Effector memory CD8-positive, alpha-beta T cell (primary cell): ENCODE results near the gene CFAP300.

Experiments used
- ATAC-seq: fragments of 150-1000 bp; cut with Tn5 transposase; replicated peaks from 2 replicates; pipeline ENCODE4 v1.10.0; 2021; ENCODE audit warnings: mild to moderate bottlenecking, moderate library complexity
- DNase-seq, 3 experiments: peaks; one replicate each; pipeline ENCODE4 v3.0.0; 2021
- H3K27ac Mint-ChIP-seq, 2 donors: one replicate each; pipeline ENCODE4 v1.8.0; 2022; ENCODE audit warnings: mild to moderate bottlenecking in 2 of 2, mixed read lengths in 2 of 2, moderate library complexity in 2 of 2
- H3K27me3 Mint-ChIP-seq, 2 donors: one replicate each; pipeline ENCODE4 v1.8.0; 2022; ENCODE audit warnings: mixed read lengths in 2 of 2
- H3K36me3 Mint-ChIP-seq: one replicate; pipeline ENCODE4 v1.8.0; 2022; ENCODE audit warnings: mild to moderate bottlenecking, moderate library complexity, mixed read lengths; ENCODE audit not compliant: insufficient read depth
- H3K4me1 Mint-ChIP-seq, 2 donors: one replicate each; pipeline ENCODE4 v1.8.0; 2022; ENCODE audit warnings: low read depth in 2 of 2, mixed read lengths in 2 of 2
- H3K4me3 Mint-ChIP-seq, 2 donors: one replicate each; pipeline ENCODE4 v1.8.0; 2022; ENCODE audit warnings: mild to moderate bottlenecking in 2 of 2, mixed read lengths in 2 of 2, moderate library complexity in 2 of 2
- H3K9me3 Mint-ChIP-seq, 2 donors: one replicate each; pipeline ENCODE4 v1.8.0; 2022; ENCODE audit warnings: mixed read lengths in 2 of 2

Gene CFAP300

DNA sequence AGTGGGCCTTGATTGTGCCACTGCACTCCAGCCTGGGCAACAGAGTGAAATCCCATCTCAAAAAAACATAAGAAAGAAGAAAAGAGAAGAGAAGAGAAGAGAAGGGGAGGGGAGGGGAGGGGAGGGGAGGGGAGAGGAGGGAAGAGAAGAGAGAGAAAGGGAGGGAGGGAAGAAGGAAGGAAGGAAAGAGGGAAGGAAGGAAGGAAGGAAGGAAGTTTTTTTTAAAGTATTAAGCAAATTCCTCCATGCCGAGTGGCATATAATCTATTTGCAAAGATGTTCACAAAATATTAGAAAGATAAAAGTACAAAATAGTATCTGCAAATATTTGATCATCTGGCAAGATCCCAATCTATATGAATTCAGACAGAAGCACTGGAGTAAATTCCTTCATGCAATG, 10.5 kb upstream of the CFAP300 start:
- Mint-ChIP-seq H3K27ac (no peak overlapping the region), H3K9me3 (peaks cover 0 to 11% of the 10 kb centered on the region in 2 donors), H3K4me3 (no peak overlapping the region), H3K27me3 (peaks cover 30 to 34% of the 10 kb centered on the region in 2 donors), H3K4me1 (no peaks in the 10 kb centered on the region), H3K36me3 (no peaks in the 10 kb centered on the region)
- DNase-seq (no peak), ATAC-seq (no peak)

DNA sequence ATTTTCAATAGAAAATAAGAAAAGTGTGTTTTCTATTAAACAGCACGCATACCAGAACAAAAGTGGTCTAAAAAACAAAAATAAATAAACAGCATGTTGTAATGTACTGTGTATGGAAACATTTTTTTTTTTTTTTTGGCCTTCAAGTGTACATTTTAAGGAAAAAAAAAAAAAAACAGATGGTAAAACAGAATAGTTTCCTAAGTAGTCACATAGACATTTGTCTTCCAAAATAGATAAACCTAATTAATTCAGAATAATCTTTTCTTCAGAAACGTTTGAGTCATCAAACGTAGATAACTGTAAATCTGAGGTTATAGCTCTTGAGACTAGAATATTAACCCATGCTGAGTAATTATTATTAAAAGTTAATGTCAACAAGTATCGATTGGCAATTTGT, 396 bp upstream of the CFAP300 start:
- Mint-ChIP-seq H3K4me1 (peaks cover 9 to 10% of the 10 kb centered on the region in 2 donors), H3K36me3 (peaks cover 4% of the 10 kb centered on the region), H3K27ac (no peak overlapping the region), H3K9me3 (no peaks in the 10 kb centered on the region), H3K27me3 (peaks cover 35 to 45% of the 10 kb centered on the region in 2 donors), H3K4me3 (peak overlapping the region; percentile 73 to 79)
- ATAC-seq (no peak), DNase-seq (no peak)

DNA sequence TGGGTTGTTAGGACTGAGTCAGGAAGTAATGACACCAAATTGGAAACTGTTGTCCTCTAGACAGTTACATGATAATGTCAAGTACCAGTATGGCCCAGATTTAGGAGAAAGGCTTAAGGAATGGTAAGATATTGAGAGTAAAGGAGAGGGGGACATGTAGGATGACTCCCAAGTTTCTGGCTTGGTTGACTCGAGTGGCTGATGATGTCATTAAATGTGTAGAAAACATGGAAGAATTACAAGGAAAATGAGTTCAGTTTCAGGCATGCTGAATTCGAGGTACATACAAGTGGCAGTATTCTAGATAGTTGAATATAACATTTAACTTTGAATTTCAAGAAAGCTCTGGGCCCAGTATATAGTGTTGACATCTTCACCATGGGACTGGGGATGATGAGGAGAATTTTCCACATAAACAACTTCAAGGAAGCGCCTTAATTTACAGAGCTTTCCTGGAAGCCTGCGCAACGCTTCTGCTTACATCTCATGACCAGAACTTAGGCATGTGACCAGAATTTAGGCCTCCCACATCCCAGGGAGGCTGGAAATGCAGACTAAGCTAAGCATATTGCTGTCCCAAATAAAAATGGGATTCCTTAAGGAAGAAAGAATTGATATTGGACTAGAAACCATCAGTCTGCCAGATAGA, 3.8 kb downstream of the CFAP300 start:
- H3K36me3 Mint-ChIP-seq: peaks cover 4% of the 10 kb centered on the region
- H3K9me3 Mint-ChIP-seq: no peaks in the 10 kb centered on the region
- H3K4me3 Mint-ChIP-seq: no peak overlapping the region
- H3K27me3 Mint-ChIP-seq: peaks cover 27 to 38% of the 10 kb centered on the region in 2 donors
- no peak overlapping the region for H3K27ac Mint-ChIP-seq
- DNase-seq (no peak), ATAC-seq (no peak)
- H3K4me1 Mint-ChIP-seq: peaks cover 9 to 10% of the 10 kb centered on the region in 2 donors

DNA sequence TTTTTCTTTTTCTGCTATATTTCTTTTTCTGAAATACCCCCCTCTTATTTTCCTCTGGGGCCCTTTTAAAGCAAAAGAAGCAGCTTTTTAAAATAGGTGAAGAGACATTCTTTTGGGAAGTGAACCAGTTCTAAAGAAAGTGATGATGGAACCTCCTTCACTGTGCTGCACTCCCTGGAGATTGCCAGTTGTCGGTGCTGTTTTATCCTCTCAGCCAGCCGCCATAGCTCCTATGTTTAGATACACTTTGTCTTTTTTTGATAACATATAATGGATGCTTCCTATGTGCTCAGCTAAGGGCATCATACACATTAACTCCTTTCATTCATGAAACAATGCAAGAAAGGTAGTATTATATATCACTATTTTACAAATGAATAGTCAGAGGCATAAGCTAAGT, 14.0 kb downstream of the CFAP300 start:
- DNase-seq (no peak), ATAC-seq (no peak)
- no peaks in the 10 kb centered on the region for H3K36me3 Mint-ChIP-seq
- H3K27me3 Mint-ChIP-seq: peaks cover 16 to 18% of the 10 kb centered on the region in 2 donors
- no peak overlapping the region for H3K27ac Mint-ChIP-seq
- H3K9me3 Mint-ChIP-seq: no peaks in the 10 kb centered on the region
- H3K4me1 Mint-ChIP-seq: no peaks in the 10 kb centered on the region
- H3K4me3 Mint-ChIP-seq: no peak overlapping the region

DNA sequence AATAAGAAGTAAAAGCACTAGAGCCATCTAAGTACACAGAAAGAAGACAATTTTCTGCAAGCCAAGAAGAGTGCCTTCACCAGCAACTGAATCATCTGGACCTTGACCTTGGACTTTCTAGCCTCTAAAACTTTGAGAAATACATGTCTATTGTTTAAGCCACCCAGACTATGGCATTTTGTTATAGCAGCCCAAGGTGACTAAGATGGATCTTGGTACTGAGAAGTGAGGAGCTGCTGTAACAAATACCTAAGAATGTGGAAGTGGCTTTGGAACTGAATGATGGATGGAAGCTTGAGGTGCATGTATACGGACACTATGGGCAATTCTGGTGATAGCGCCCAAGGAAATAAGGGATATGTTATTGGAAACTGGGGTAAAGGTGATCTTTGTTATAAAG, 14.9 kb downstream of the CFAP300 start:
- Mint-ChIP-seq H3K27ac (no peak overlapping the region), H3K27me3 (peaks cover 16 to 18% of the 10 kb centered on the region in 2 donors), H3K4me3 (no peak overlapping the region), H3K4me1 (no peaks in the 10 kb centered on the region), H3K9me3 (no peaks in the 10 kb centered on the region), H3K36me3 (no peaks in the 10 kb centered on the region)
- ATAC-seq: no peak
- no peak for DNase-seq

DNA sequence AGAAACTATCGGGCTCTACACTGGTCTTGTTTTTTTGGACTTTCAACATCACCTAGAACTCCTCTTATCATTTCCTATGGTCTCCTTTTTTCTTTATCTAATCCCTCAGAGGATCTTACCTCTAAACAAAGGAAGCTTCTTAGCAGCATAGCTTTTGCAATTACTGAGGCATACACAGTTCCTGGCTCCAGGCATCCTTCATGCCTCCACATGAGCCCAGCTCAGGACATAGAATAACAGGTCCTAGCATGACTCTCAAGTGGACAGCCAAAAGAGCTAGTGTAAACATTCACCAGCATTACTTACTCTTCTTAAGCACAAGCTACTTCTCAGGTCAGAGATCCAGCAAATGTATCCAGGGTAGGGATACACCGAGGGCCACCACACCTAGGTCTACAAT, 17.1 kb downstream of the CFAP300 start:
- DNase-seq (no peak), ATAC-seq (no peak)
- Mint-ChIP-seq H3K9me3 (no peaks in the 10 kb centered on the region), H3K36me3 (no peaks in the 10 kb centered on the region), H3K27ac (no peak overlapping the region), H3K4me3 (no peak overlapping the region), H3K27me3 (peaks cover 16 to 18% of the 10 kb centered on the region in 2 donors), H3K4me1 (no peaks in the 10 kb centered on the region)

DNA sequence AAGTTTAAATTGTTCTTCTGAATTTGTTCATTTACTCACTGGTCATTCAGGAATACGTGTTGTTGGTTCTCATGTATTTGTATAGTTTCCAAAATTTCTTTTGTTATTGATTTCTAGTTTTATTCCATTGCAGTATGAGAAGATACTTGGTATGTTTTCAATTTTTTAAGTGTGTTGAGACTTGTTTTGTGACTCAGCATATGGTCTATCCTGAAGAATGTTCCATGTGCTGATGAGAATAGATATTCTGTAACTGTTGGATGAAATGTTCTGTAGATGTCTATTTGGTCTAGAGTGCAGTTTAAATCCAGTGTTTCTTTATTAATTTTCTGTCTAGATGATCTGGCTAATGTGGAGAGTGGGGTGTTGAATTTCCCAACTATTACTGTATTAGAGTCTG, 23.5 kb downstream of the CFAP300 start:
- Mint-ChIP-seq H3K4me1 (no peaks in the 10 kb centered on the region), H3K9me3 (peaks cover 5 to 25% of the 10 kb centered on the region in 2 donors), H3K27me3 (peaks cover 0 to 5% of the 10 kb centered on the region in 2 donors), H3K36me3 (peaks cover 2% of the 10 kb centered on the region), H3K27ac (no peak overlapping the region), H3K4me3 (no peak overlapping the region)
- DNase-seq (no peak), ATAC-seq (no peak)

DNA sequence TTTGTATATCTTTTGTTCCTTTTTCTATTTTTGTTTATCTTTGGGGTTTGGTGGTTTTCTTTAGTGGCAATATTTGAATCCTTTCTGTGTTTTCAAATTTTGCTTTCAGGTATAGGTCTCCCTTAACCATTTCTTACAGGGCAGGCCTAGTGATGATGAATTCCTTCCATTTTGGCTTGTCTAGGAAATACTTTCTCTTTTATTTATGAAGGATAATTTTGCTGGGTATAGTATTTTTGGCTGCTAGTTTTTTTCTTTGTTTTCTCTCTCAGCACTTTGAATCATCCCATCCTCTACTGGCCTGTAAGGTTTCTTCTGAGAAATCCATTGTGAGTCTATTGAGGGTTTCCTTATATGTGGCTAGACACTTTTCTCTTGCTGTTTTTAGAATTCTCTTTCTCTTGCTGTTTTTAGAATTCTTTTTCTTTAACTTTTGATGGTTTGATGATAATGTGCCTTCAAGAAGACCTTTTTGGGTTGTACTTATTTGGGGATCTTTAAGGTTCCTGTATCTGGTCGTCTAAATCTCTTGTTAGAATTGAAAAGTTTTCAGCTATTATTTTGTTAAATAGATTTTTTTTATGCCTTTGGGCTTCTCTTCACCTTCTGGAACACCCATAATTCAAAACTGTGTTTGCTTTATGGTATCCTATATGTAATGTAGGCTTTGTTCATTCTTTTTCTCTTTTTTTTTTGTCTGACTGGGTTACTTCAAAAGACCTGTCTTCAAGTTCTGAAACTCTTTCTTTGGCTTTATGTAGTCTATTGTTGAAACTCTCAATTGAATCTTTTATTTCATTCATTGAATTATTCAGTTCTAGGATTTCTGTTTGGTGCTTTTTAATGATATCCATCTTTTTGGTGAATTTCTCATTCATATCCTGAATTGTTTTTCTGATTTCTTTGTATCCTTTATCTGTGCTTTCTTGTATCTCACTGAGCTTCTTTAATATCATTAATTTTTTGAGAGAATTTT, 24.5 kb downstream of the CFAP300 start:
- peaks cover 5 to 25% of the 10 kb centered on the region in 2 donors for H3K9me3 Mint-ChIP-seq
- ATAC-seq (no peak), DNase-seq (no peak)
- peaks cover 2% of the 10 kb centered on the region for H3K36me3 Mint-ChIP-seq
- peaks cover 1 to 5% of the 10 kb centered on the region in 2 donors for H3K27me3 Mint-ChIP-seq
- H3K4me1 Mint-ChIP-seq: no peaks in the 10 kb centered on the region
- no peak overlapping the region for H3K27ac Mint-ChIP-seq
- no peak overlapping the region for H3K4me3 Mint-ChIP-seq

DNA sequence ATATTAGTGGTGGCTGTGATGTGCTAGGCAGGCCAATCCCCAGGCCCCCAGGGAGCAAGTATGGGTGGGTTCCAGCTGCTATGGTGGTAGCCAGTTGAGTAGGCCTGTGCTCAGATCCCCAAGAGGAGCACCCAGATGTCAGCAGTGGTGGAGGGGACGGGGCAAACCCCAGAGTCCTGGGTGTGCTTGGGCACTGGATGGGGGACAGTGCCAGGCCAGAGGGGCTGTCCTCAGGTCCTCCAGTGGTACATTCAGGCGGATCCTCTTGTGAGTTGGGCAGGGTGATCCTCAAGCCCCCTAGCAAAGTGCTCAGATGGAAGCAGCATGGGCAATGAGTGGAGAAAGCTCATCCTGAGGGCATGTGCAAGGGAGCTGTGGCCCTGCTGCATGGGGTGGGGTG, 26.0 kb downstream of the CFAP300 start:
- peaks cover 5 to 7% of the 10 kb centered on the region in 2 donors for H3K27me3 Mint-ChIP-seq
- DNase-seq (no peak), ATAC-seq (no peak)
- peaks cover 2% of the 10 kb centered on the region for H3K36me3 Mint-ChIP-seq
- H3K9me3 Mint-ChIP-seq: peaks cover 5 to 25% of the 10 kb centered on the region in 2 donors
- no peak overlapping the region for H3K27ac Mint-ChIP-seq
- no peaks in the 10 kb centered on the region for H3K4me1 Mint-ChIP-seq
- no peak overlapping the region for H3K4me3 Mint-ChIP-seq

DNA sequence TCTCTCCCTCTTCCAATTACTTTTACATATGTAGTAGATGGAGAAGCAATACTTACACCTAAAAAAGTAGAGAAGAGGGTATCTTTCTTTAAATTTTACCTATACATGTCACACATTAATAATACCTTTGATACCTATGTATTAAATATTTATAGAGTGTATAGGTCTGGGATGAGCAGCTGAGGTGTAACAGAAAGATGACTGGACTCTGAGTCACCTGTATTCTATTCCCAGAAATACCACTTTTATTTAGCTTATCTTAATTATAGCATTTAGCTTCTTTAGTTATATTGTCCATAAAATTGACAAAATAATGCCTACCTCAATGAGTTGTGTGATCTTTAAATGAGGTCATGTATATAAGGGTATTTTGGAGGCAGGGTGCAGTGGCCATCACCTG, 32.4 kb downstream of the CFAP300 start:
- Mint-ChIP-seq H3K36me3 (no peaks in the 10 kb centered on the region), H3K4me1 (no peaks in the 10 kb centered on the region), H3K4me3 (no peak overlapping the region), H3K27me3 (peaks cover 7 to 16% of the 10 kb centered on the region in 2 donors), H3K9me3 (no peaks in the 10 kb centered on the region), H3K27ac (no peak overlapping the region)
- ATAC-seq: no peak
- no peak for DNase-seq

DNA sequence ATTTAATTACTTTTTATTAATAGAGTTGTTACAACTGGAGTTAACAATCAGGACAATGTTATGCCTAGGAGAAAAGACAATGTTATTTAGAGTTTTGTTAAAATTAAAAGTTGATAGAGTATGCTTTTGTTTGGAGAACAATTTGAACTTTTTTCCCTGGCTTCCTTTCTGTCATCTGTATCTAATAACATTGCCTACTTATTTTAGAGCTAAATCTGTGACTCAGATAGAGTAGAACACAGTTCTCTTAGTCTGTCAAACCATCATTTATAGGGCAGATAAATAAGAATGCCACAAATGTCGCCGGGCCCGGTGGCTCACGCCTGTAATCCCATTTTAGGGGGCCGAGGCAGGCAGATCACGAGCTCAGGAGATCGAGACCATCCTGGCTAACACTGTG, 34.1 kb downstream of the CFAP300 start:
- Mint-ChIP-seq H3K9me3 (peaks cover 0 to 1% of the 10 kb centered on the region in 2 donors), H3K4me3 (no peak overlapping the region), H3K27me3 (peaks cover 7 to 11% of the 10 kb centered on the region in 2 donors)

DNA sequence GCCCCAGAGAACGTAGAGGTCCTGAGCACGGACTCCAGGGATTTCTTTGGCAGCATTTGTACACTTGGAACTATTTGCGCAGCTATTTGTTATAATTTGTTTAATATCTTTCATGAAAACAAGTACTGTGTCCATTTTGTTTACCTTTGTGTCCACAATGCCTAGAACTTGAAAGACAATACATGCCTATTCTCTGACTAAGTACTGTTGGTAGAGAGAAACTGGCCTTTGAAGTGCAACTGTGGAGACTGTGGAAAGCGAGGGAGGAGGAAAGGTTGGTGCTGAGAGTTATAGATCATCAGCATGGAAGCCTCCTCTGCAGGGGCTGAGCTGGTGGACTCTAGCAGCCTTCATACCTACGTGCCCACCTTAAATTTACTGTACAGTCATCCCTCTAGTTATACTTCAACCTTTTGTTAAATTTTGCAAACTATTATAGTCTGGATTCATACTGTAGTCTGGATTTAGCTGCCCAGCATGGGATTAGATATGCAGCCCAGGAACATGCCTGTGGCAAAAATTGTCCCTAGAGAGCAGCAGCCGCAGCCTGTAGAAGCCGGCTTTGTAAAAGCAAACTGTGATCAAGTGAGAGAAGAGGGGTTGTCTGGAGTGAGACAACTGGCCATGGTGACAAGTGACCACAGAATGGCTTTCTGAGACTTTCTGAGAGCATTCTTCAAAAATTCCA, 38.8 kb downstream of the CFAP300 start:
- H3K27ac Mint-ChIP-seq: no peak overlapping the region
- peaks cover 0 to 1% of the 10 kb centered on the region in 2 donors for H3K9me3 Mint-ChIP-seq
- H3K4me3 Mint-ChIP-seq: no peak overlapping the region
- peaks cover 0 to 7% of the 10 kb centered on the region in 2 donors for H3K27me3 Mint-ChIP-seq
- DNase-seq: no peak
- no peaks in the 10 kb centered on the region for H3K4me1 Mint-ChIP-seq
- no peaks in the 10 kb centered on the region for H3K36me3 Mint-ChIP-seq
- ATAC-seq: no peak

More for the DNA sequence above, 34.1 kb downstream of the CFAP300 start:
- no peaks in the 10 kb centered on the region for H3K36me3 Mint-ChIP-seq
- ATAC-seq (no peak), DNase-seq (no peak)
- no peak overlapping the region for H3K27ac Mint-ChIP-seq
- no peaks in the 10 kb centered on the region for H3K4me1 Mint-ChIP-seq

DNA sequence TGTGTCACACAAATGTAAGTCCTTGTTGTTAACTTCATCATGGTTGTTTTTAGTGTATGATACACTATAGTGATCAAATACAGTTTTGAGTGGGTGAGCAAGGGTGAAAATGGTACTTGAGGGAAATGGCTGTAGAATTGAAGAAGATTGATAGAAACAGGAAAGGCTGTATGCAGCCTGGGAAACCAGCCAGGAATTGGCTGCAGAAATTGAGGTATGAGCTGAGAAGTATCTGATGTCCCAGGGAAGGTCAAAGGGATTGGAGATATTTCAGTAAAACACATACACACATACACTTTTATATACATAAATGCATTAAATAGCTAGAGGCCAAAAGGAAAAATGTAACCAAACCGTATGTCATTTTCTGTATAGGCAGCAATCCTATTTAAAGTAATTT, 49.9 kb downstream of the CFAP300 start:
- H3K9me3 Mint-ChIP-seq: no peaks in the 10 kb centered on the region
- ATAC-seq (no peak), DNase-seq (no peak)
- H3K36me3 Mint-ChIP-seq: no peaks in the 10 kb centered on the region
- no peak overlapping the region for H3K27ac Mint-ChIP-seq
- no peaks in the 10 kb centered on the region for H3K4me1 Mint-ChIP-seq
- peaks cover 0 to 6% of the 10 kb centered on the region in 2 donors for H3K27me3 Mint-ChIP-seq
- no peak overlapping the region for H3K4me3 Mint-ChIP-seq
